Suprapubic skin (tissue), 4 donors: Measurements from ENCODE around the gene OAF. TPM values are rescaled to one million over a fixed set of nuclear protein-coding genes. Genes with fewer than 3 reads are reported as not detected.

ENCODE experiments used
- DNase-seq, 2 donors: peaks; one replicate each; pipeline ENCODE4 v3.0.0-alpha.2; 2019; ENCODE audit warnings: low spot score in 2 of 2
- H3K27ac ChIP-seq: fragments of 200-600 bp; sonication (generic); one replicate; pipeline ENCODE4 v1.5.1; 2019
- H3K27me3 ChIP-seq: fragments of 200-600 bp; sonication (generic); one replicate; pipeline ENCODE4 v1.5.1; 2019
- H3K36me3 ChIP-seq: fragments of 200-600 bp; sonication (generic); one replicate; pipeline ENCODE4 v1.5.1; 2019
- H3K4me1 ChIP-seq: fragments of 200-600 bp; sonication (generic); one replicate; pipeline ENCODE4 v1.5.1; 2019
- H3K4me3 ChIP-seq: fragments of 200-600 bp; sonication (generic); one replicate; pipeline ENCODE4 v1.5.1; 2019; ENCODE audit warnings: mild to moderate bottlenecking
- H3K9me3 ChIP-seq: fragments of 200-600 bp; sonication (generic); one replicate; pipeline ENCODE4 v1.5.1; 2019
- EP300 ChIP-seq: sonication (generic); formaldehyde crosslinking; IDR thresholded peaks from one replicate; pipeline ENCODE4 v1.6.1; 2017; ENCODE audit warnings: antibody characterized with exemption
- POLR2A ChIP-seq, 2 donors: fragments of 450-650 bp; IDR thresholded peaks; one replicate each; pipeline ENCODE4 v1.6.1; 2017; ENCODE audit warnings: antibody characterized with exemption in 2 of 2, mild to moderate bottlenecking in 2 of 2, moderate library complexity in 2 of 2
- POLR2AphosphoS5 ChIP-seq, 3 donors: sonication (generic); formaldehyde crosslinking; IDR thresholded peaks; one replicate each; pipeline ENCODE4 v1.6.1; 2017; ENCODE audit warnings: antibody characterized with exemption in 3 of 3
- WGBS: methylation state at CpG from one replicate; pipeline ENCODE4 v1.1.5; 2018; 5-methylcytosine and 5-hydroxymethylcytosine counted together
- total RNA-seq, 4 donors: library from RNA; depleted of rRNA; stranded (reverse); fragments of >200 nt; gene quantifications; one replicate each; pipeline ENCODE4 v1.1.0, GENCODE V29; 2016
- TF ChIP-seq, protein P1 (sequence below), 2 donors: fragments of 200-600 bp in 1 of 2; fragments of 450-650 bp in 1 of 2; sonication (generic) in 1 of 2; IDR thresholded peaks; one replicate each; pipeline ENCODE4 v1.5.1; 2016 to 2019; ENCODE audit warnings: antibody characterized with exemption in 2 of 2, mild to moderate bottlenecking in 1 of 2, moderate library complexity in 1 of 2

OAF gene
- total RNA-seq, 4 donors from 2014 or later: 5.0 to 13.0 (median 10.8) TPM

DNA sequence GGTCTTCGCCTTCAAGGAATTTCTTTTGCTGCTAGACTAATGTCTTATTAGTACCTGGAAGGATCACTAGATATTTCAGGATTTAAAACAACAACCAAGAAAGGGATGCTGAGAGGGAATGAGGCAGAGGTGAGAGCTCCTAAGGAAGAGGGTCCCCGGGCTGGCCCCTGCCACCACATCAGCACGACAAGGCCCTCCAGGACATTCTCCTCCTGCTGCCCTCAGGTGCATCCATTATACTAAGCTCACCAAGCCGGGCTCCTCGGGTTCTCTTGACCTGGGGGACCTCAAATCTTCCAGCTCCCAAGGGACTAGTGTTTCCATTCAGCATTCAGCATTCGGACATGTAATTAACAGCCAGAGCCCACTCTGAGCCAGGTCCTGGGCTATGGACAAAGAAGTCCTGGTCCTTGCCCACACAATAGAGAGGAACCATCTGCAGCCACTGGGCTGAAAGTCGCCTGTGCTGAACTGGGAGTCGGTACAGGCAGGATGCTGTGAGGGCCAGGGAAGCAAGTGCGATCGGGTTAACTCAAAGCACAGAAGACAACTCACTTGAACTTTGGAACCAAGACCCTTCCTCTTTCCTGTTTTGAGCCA lies 29.4 kb upstream of the OAF start:
- H3K27me3 ChIP-seq: no peaks in the 10 kb centered on the region
- TF ChIP-seq POLR2AphosphoS5 (IDR thresholded peaks at IDR 0.05): no peak
- no peak for TF ChIP-seq POLR2A (IDR thresholded peaks at IDR 0.05)
- TF ChIP-seq EP300: no peak
- TF ChIP-seq, protein P1, sequence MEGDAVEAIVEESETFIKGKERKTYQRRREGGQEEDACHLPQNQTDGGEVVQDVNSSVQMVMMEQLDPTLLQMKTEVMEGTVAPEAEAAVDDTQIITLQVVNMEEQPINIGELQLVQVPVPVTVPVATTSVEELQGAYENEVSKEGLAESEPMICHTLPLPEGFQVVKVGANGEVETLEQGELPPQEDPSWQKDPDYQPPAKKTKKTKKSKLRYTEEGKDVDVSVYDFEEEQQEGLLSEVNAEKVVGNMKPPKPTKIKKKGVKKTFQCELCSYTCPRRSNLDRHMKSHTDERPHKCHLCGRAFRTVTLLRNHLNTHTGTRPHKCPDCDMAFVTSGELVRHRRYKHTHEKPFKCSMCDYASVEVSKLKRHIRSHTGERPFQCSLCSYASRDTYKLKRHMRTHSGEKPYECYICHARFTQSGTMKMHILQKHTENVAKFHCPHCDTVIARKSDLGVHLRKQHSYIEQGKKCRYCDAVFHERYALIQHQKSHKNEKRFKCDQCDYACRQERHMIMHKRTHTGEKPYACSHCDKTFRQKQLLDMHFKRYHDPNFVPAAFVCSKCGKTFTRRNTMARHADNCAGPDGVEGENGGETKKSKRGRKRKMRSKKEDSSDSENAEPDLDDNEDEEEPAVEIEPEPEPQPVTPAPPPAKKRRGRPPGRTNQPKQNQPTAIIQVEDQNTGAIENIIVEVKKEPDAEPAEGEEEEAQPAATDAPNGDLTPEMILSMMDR (IDR thresholded peaks at IDR 0.05): no peak
- WGBS: 93% methylated on average over 10 of the region's 10 CpGs
- H3K27ac ChIP-seq: no peak overlapping the region
- peak; percentile 42 to 45 for DNase-seq
- H3K4me3 ChIP-seq: no peak overlapping the region
- H3K4me1 ChIP-seq: peaks cover 63% of the 10 kb centered on the region
- H3K9me3 ChIP-seq: no peaks in the 10 kb centered on the region
- H3K36me3 ChIP-seq: no peaks in the 10 kb centered on the region

DNA sequence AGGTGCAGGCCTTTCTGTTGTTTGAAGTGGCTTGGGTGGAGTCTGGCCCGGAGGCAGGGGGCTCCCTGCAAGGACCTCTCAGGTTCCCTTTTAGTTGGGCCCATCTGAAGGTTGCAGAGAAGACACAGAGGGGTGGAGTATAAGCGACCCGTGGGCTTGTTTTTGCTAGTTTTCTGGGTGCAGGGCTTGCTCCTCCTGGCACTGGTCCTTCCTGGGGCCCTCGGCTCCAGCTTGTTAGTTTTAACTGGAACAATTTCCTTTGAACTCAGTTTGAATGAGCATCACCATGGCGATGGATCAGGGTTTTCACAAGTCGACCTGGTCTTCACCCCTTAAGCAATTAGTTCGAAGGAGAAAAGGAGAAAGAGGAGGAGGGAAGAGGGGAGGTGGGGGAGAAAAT lies 28.5 kb upstream of the OAF start:
- TF ChIP-seq, protein P1 (IDR thresholded peaks at IDR 0.05): no peak
- TF ChIP-seq POLR2A (IDR thresholded peaks at IDR 0.05): no peak
- TF ChIP-seq EP300: no peak
- TF ChIP-seq POLR2AphosphoS5 (IDR thresholded peaks at IDR 0.05): no peak
- Histone ChIP-seq H3K4me1 (peaks cover 72% of the 10 kb centered on the region), H3K27me3 (no peaks in the 10 kb centered on the region), H3K4me3 (no peak overlapping the region), H3K27ac (no peak overlapping the region), H3K36me3 (no peaks in the 10 kb centered on the region), H3K9me3 (no peaks in the 10 kb centered on the region)
- WGBS: 61% methylated on average over 7 of the region's 7 CpGs
- peak; percentile 48 to 69 for DNase-seq

DNA sequence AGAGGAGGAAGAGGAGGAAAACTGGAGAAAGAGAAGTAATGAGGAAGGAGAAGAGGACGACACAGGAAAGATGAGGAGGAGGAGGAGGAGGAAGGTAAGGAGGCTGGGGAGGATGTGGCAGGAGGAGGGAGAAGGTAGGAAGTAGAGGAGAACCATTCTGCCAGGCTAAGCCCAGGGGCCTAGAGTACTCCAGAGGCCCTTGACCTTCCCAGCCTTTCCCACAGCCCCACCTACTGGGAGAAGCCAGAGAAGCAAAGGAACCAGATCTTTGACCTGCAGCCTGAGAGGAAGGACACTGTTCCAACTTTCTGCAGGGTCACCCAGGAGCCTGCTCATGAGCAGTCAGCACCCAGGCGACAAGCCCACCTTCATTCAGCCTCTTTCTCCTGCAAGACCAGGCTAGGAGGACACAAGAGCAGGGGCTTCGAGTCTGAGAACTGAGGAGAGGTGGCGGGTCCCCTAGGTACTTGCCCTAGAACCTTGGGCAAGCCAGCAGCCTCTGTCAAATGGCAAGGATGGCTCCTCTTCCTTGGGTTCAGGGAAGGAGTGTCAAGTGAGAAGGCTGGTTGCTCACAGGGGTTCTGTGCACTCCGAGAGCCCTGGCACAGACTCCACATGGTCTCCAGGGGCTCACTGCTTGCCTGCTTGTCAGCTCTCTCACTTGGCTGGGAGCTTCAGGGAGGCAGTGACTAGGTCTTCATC lies 27.9 kb upstream of the OAF start:
- peaks cover 78% of the 10 kb centered on the region for H3K4me1 ChIP-seq
- H3K36me3 ChIP-seq: no peaks in the 10 kb centered on the region
- no peak overlapping the region for H3K4me3 ChIP-seq
- H3K27ac ChIP-seq: peak overlapping the region; percentile 4
- TF ChIP-seq POLR2AphosphoS5 (IDR thresholded peaks at IDR 0.05) (no peak), POLR2A (IDR thresholded peaks at IDR 0.05) (no peak), EP300 (no peak)
- TF ChIP-seq, protein P1 (IDR thresholded peaks at IDR 0.05): peak in 1 of 2 donors; percentile 21
- H3K27me3 ChIP-seq: no peaks in the 10 kb centered on the region
- 71% methylated on average over 4 of the region's 5 CpGs for WGBS
- peak; percentile 58 to 74 for DNase-seq
- H3K9me3 ChIP-seq: no peaks in the 10 kb centered on the region

DNA sequence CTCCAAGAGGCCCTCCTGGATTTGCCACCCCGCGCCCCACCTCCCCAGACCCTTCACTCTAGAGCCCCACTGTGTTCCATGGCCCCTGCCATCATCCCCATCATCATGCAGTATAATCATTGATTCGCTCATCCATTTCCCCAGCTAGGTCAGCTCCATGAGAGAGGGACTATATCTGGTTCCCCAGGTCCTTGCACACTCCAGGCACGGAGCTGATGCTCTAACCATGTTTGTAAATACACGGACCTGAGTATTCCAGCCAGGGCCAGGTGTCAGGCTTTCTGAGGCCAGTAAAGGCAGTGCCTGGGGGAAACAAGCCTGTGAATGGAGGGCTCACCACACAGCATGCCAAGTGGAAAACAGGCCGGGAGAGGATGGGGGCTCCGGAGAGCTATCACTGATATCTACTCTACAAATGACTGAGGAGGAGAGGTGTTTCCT lies 27.1 kb upstream of the OAF start:
- Histone ChIP-seq H3K36me3 (no peaks in the 10 kb centered on the region), H3K27me3 (no peaks in the 10 kb centered on the region), H3K9me3 (no peaks in the 10 kb centered on the region), H3K27ac (peak overlapping the region; percentile 84), H3K4me3 (no peak overlapping the region), H3K4me1 (peaks cover 80% of the 10 kb centered on the region)
- TF ChIP-seq POLR2AphosphoS5 (IDR thresholded peaks at IDR 0.05) (no peak), EP300 (no peak), POLR2A (IDR thresholded peaks at IDR 0.05) (no peak)
- TF ChIP-seq, protein P1 (IDR thresholded peaks at IDR 0.05): no peak
- WGBS: 93% methylated on average over 7 of the region's 7 CpGs
- DNase-seq: peak; percentile 55 to 76

DNA sequence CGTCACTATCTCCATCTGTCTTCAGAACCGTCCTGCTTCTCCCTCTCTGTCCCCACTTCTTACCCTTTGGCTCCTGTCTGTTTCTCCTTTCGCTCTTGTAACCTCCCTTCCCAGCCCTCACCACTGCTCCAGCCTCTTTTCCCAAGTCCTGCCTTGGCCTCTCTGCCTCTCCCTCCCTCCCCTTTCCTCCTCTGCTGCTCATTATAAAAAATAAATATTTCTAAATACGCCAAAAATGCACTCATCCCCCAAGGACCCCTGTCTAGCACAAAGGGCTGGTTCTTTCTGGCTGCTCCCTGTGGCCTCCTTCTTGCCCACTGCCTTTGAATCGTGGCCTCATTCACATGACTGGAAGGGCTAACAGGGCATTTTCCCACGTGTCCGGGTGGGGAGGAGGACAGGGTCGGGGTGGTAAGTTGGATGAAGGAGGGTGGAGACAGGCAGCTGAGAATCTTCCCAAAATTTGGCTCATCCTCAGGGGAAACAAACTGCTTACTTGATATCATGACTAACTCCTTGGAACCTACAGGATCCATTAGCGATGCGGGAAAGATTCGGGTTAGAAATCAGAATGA lies 26.4 kb upstream of the OAF start:
- peak overlapping the region; percentile 84 for H3K27ac ChIP-seq
- TF ChIP-seq POLR2A (IDR thresholded peaks at IDR 0.05): no peak
- no peaks in the 10 kb centered on the region for H3K36me3 ChIP-seq
- WGBS: 53% methylated on average over 11 of the region's 11 CpGs
- H3K4me3 ChIP-seq: no peak overlapping the region
- DNase-seq: peak; percentile 68 to 72
- no peaks in the 10 kb centered on the region for H3K9me3 ChIP-seq
- H3K27me3 ChIP-seq: no peaks in the 10 kb centered on the region
- peaks cover 74% of the 10 kb centered on the region for H3K4me1 ChIP-seq
